HepG2 (cell line): ENCODE measurements around the gene RBP5. TPM values are rescaled to one million over a fixed set of nuclear protein-coding genes. Genes with fewer than 3 reads are reported as not detected.
A peak's percentile ranks its signal among the peaks of the same experiment; 100 is the strongest.

Experiments used
- ATAC-seq: fragments of 200-7000 bp; cut with Tn5 transposase; 3 replicates; pipeline ENCODE4 v1.9.1; 2020; ENCODE audit warnings: mild to moderate bottlenecking, moderate library complexity
- BruUV-seq: library from RNA; stranded (reverse); fragments of 400-500 nt; replicated peaks from 2 replicates; lab custom pipeline; 2021; lab: Mats Ljungman, UMichigan
- CTCF ChIA-PET: fragments of 300-600 bp; formaldehyde crosslinking; extraction: SDS; loops from one replicate; lab custom pipeline; 2021; ENCODE audit warnings: low total read pairs, inconsistent platforms, low intra/inter-chr PET ratio; lab: Yijun Ruan, JAX
- POLR2A ChIA-PET: fragments of 350-600 bp; sonication (Branson Sonifier 250); formaldehyde crosslinking; loops from one replicate; lab custom pipeline; 2020; ENCODE audit warnings: antibody characterized with exemption, inconsistent platforms; lab: Yijun Ruan, JAX
- DNase-seq: peaks from one replicate; pipeline ENCODE4 v3.0.0-alpha.2; 2015; ENCODE audit warnings: low spot score
- FAIRE-seq: peaks from 3 replicates; lab custom pipeline; 2011; peaks lifted over from hg19 to GRCh38; lab: Jason Lieb, UNC
- H2AFZ ChIP-seq: one replicate; pipeline ENCODE4 v1.6.1; 2011; ENCODE audit warnings: low read length, inconsistent platforms
- H3K27ac ChIP-seq: fragments of 300-600 bp; 3 replicates; pipeline ENCODE4 v1.8.0; 2011; ENCODE audit warnings: mixed run types, mild to moderate bottlenecking, mixed read lengths, low read length, inconsistent platforms; ENCODE audit not compliant: insufficient read depth; ENCODE audit errors: extremely low read length
- H3K27me3 ChIP-seq, 2 experiments: fragments of 200-600 bp in 1 of 2; 2 replicates in 1 of 2; 3 replicates in 1 of 2; pipeline versions ENCODE4 v1.6.0 to v1.8.0; 2011; ENCODE audit warnings: low read length in 2 of 2, mild to moderate bottlenecking in 2 of 2, moderate library complexity in 2 of 2, inconsistent platforms in 1 of 2; ENCODE audit not compliant: insufficient read depth in 2 of 2, control insufficient read depth in 1 of 2
- H3K36me3 ChIP-seq, 2 experiments: fragments of 200-600 bp in 1 of 2; replicated peaks in 1 of 2; 2 replicates in 1 of 2; 3 replicates in 1 of 2; pipeline versions ENCODE4 v1.5.1 to v1.8.0; 2011; ENCODE audit warnings: low read length in 2 of 2, inconsistent platforms in 1 of 2; ENCODE audit not compliant: insufficient read depth in 2 of 2, control insufficient read depth in 1 of 2
- H3K4me1 ChIP-seq: 2 replicates; pipeline ENCODE4 v1.5.1; 2012; ENCODE audit warnings: low read length, inconsistent platforms; ENCODE audit not compliant: insufficient read depth
- H3K4me2 ChIP-seq: 2 replicates; pipeline ENCODE4 v1.6.0; 2011; ENCODE audit warnings: low read depth, low read length, inconsistent platforms
- H3K4me3 ChIP-seq, 3 experiments: fragments of 200-600 bp in 1 of 3; sonication (generic), shearing (Covaris generic) in 1 of 3; replicated peaks in 1 of 3; 2 replicates each; pipeline ENCODE4 v1.5.1; 2011 to 2016; ENCODE audit warnings: low read length in 3 of 3, inconsistent platforms in 2 of 3, low read depth in 2 of 3, mild to moderate bottlenecking in 2 of 3, control low read depth in 1 of 3, mixed read lengths in 1 of 3; ENCODE audit not compliant: insufficient read depth in 1 of 3
- H3K79me2 ChIP-seq: one replicate; pipeline ENCODE4 v1.6.1; 2011; ENCODE audit warnings: low read length, inconsistent platforms; ENCODE audit not compliant: insufficient read depth
- H3K9ac ChIP-seq: 2 replicates; pipeline ENCODE4 v1.6.0; 2011; ENCODE audit warnings: mild to moderate bottlenecking, low read depth, low read length, inconsistent platforms; ENCODE audit not compliant: insufficient read depth
- H3K9me3 ChIP-seq: 2 replicates; pipeline ENCODE4 v1.5.1; 2012; ENCODE audit warnings: mild to moderate bottlenecking, low read length
- H4K20me1 ChIP-seq: 2 replicates; pipeline ENCODE4 v1.6.0; 2011; ENCODE audit warnings: inconsistent platforms, mild to moderate bottlenecking, low read length, moderate library complexity; ENCODE audit not compliant: insufficient read depth
- ERF ChIP-seq: IDR thresholded peaks from 2 replicates; pipeline ENCODE4 v1.6.1; 2018; ENCODE audit warnings: missing biosample characterization, missing genetic modification reagents
- MXD4 ChIP-seq: IDR thresholded peaks from 2 replicates; pipeline ENCODE4 v1.6.1; 2016; ENCODE audit warnings: mild to moderate bottlenecking, missing biosample characterization, missing genetic modification reagents
- NFE2L1 ChIP-seq: sonication (generic); formaldehyde crosslinking; IDR thresholded peaks from 2 replicates; pipeline ENCODE4 v1.4.0; 2020; ENCODE audit warnings: missing genetic modification reagents, mild to moderate bottlenecking, borderline replicate concordance
- SRY ChIP-seq: sonication (generic); formaldehyde crosslinking; IDR thresholded peaks from 2 replicates; pipeline ENCODE4 v1.8.0; 2022; ENCODE audit warnings: mild to moderate bottlenecking, missing genetic modification reagents
- TEAD2 ChIP-seq: sonication (generic); formaldehyde crosslinking; IDR thresholded peaks from 2 replicates; pipeline ENCODE4 v1.9.0; 2021; ENCODE audit warnings: missing genetic modification reagents
- TP53 ChIP-seq: sonication (generic); formaldehyde crosslinking; conservative IDR thresholded peaks from 2 replicates; pipeline ENCODE4 v1.4.0; 2020; ENCODE audit warnings: missing genetic modification reagents
- YEATS4 ChIP-seq: sonication (generic); formaldehyde crosslinking; IDR thresholded peaks from 2 replicates; pipeline ENCODE4 v1.4.0; 2020; ENCODE audit warnings: missing genetic modification reagents, borderline replicate concordance
- ZFP36L1 ChIP-seq: sonication (generic); formaldehyde crosslinking; IDR thresholded peaks from 2 replicates; pipeline ENCODE4 v1.8.0; 2022; ENCODE audit warnings: mild to moderate bottlenecking, missing genetic modification reagents, moderate library complexity
- ZNF136 ChIP-seq: sonication (generic); formaldehyde crosslinking; IDR thresholded peaks from 2 replicates; pipeline ENCODE4 v1.8.1; 2022; ENCODE audit warnings: low read depth, mild to moderate bottlenecking, moderate library complexity, missing genetic modification reagents
- ZNF337 ChIP-seq: sonication (generic); formaldehyde crosslinking; IDR thresholded peaks from 2 replicates; pipeline ENCODE4 v1.5.1; 2020; ENCODE audit warnings: missing genetic modification reagents, low read depth, mild to moderate bottlenecking, borderline replicate concordance
- ZNF589 ChIP-seq: sonication (generic); formaldehyde crosslinking; conservative IDR thresholded peaks from 2 replicates; pipeline ENCODE4 v1.8.0; 2022; ENCODE audit warnings: mild to moderate bottlenecking, moderate library complexity, missing genetic modification reagents
- ZNF607 ChIP-seq: sonication (generic); formaldehyde crosslinking; IDR thresholded peaks from 2 replicates; pipeline ENCODE4 v1.5.1; 2020; ENCODE audit warnings: missing genetic modification reagents, mild to moderate bottlenecking, borderline replicate concordance
- ZNF639 ChIP-seq: conservative IDR thresholded peaks from 2 replicates; pipeline ENCODE4 v1.6.1; 2018; ENCODE audit warnings: missing genetic modification reagents
- WGBS: methylation state at CpG from one replicate; pipeline ENCODE4 v1.1.6; 2017; ENCODE audit warnings: low lambda C conversion rate; 5-methylcytosine and 5-hydroxymethylcytosine counted together
- in situ Hi-C: cut with HindIII; loops from 2 replicates; pipeline ENCODE4 v1.10.0; 2017; ENCODE audit warnings: low pct_unique_long_range_greater_than_20kb; ENCODE audit not compliant: extremely low pct_ligation_motif_present
- intact Hi-C: fragments of 100-400 bp; cut with micrococcal nuclease; formaldehyde crosslinking; loops from one replicate; pipeline ENCODE4 v1.10.0; 2022; ENCODE audit not compliant: unreplicated experiment
- polyA plus RNA-seq, 8 experiments: library from polyadenylated mRNA; depleted of rRNA in 3 of 8; stranded (reverse) in 7 of 8; unstranded in 1 of 8; fragments of >200 nt; fragmentation: Illumina TruSeq in 4 of 8; extraction: Trizol in 4 of 8; gene quantifications; 2 replicates each; pipeline versions ENCODE4 v1.2.1 to v1.2.3, GENCODE V29; 2011 to 2016; ENCODE audit warnings: low read depth in 4 of 8, missing spikeins in 1 of 8, mixed read lengths in 1 of 8; ENCODE audit not compliant: insufficient read depth in 1 of 8
- total RNA-seq, 5 experiments: library from RNA; depleted of rRNA; stranded (reverse); fragments of >200 nt; fragmentation: Illumina TruSeq; extraction: Trizol; gene quantifications; 2 replicates each; pipeline ENCODE4 v1.2.3, GENCODE V29; 2016; ENCODE audit warnings: low read depth in 1 of 5
- TF ChIP-seq, protein P1 (sequence below): sonication (generic); formaldehyde crosslinking; IDR thresholded peaks from 2 replicates; pipeline ENCODE4 v1.5.1; 2020; ENCODE audit warnings: mild to moderate bottlenecking, missing genetic modification reagents, moderate library complexity
- TF ChIP-seq, protein P2 (sequence below): sonication (generic); formaldehyde crosslinking; IDR thresholded peaks from 2 replicates; pipeline ENCODE4 v1.9.0; 2021; ENCODE audit warnings: missing genetic modification reagents, borderline replicate concordance

Gene RBP5
- total and polyA plus RNA-seq, 2 of the 13 experiments (the other 11 are each of a cell fraction or from before 2014, with no cell fraction given): 13.8 to 19.8 TPM

GRCh38 chr12:7129287-7129871, 690 bp upstream of the RBP5 start:
- Histone ChIP-seq H3K4me1 (peaks cover 68% of the 10 kb centered on the region), H3K79me2 (peaks cover 27% of the 10 kb centered on the region), H3K4me3 (peak overlapping the region; percentile 76 to 92 (median 88)), H3K9me3 (no peaks in the 10 kb centered on the region), H3K27me3 (no peaks in the 10 kb centered on the region; a peak in 1 of 5 replicates), H2AFZ (no peak overlapping the region), H3K4me2 (peak overlapping the region; percentile 95), H4K20me1 (peaks cover 12% of the 10 kb centered on the region), H3K36me3 (peaks cover 5 to 14% of the 10 kb centered on the region in 2 experiments; a peak in 3 of 5 replicates), H3K27ac (peak overlapping the region; percentile 92), H3K9ac (peak overlapping the region; percentile 74)
- TSS peak; percentile 75 for BruUV-seq
- DNase-seq: no peak
- CTCF ChIA-PET: no interaction called here
- in situ Hi-C loops: no loop called here
- WGBS: 2% methylated on average over 16 of the region's 19 CpGs
- FAIRE-seq: no peak
- intact Hi-C loops: no loop called here
- POLR2A ChIA-PET: interaction anchor here (0.8 to 3.5 kb wide), 7 partner anchors 15 to 186 kb away, joined by 3 to 25 read pairs (median 5); partner anchors contain the start of genes C12orf57, C1RL, C1S and RNU7-1
- no peak; the same call in 2 of the 3 replicates for ATAC-seq
- TF ChIP-seq, protein P1, sequence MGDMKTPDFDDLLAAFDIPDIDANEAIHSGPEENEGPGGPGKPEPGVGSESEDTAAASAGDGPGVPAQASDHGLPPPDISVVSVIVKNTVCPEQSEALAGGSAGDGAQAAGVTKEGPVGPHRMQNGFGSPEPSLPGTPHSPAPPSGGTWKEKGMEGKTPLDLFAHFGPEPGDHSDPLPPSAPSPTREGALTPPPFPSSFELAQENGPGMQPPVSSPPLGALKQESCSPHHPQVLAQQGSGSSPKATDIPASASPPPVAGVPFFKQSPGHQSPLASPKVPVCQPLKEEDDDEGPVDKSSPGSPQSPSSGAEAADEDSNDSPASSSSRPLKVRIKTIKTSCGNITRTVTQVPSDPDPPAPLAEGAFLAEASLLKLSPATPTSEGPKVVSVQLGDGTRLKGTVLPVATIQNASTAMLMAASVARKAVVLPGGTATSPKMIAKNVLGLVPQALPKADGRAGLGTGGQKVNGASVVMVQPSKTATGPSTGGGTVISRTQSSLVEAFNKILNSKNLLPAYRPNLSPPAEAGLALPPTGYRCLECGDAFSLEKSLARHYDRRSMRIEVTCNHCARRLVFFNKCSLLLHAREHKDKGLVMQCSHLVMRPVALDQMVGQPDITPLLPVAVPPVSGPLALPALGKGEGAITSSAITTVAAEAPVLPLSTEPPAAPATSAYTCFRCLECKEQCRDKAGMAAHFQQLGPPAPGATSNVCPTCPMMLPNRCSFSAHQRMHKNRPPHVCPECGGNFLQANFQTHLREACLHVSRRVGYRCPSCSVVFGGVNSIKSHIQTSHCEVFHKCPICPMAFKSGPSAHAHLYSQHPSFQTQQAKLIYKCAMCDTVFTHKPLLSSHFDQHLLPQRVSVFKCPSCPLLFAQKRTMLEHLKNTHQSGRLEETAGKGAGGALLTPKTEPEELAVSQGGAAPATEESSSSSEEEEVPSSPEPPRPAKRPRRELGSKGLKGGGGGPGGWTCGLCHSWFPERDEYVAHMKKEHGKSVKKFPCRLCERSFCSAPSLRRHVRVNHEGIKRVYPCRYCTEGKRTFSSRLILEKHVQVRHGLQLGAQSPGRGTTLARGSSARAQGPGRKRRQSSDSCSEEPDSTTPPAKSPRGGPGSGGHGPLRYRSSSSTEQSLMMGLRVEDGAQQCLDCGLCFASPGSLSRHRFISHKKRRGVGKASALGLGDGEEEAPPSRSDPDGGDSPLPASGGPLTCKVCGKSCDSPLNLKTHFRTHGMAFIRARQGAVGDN: 0 out of 2 replicates have a peak, but pooled peaks have one; percentile 68
- TF ChIP-seq YEATS4 (CRISPR knock-in tag) (0 out of 2 replicates have a peak, but pooled peaks have one; percentile 14), MXD4 (CRISPR knock-in tag) (0 out of 2 replicates have a peak, but pooled peaks have one; percentile 33), ZNF639 (CRISPR knock-in tag) (no peak), ZNF337 (CRISPR knock-in tag) (0 out of 2 replicates have a peak, but pooled peaks have one; percentile 32), ERF (CRISPR knock-in tag) (0 out of 2 replicates have a peak, but pooled peaks have one; percentile 34), ZNF589 (CRISPR knock-in tag) (no peak), TP53 (CRISPR knock-in tag) (no peak), ZFP36L1 (CRISPR knock-in tag) (0 out of 2 replicates have a peak, but pooled peaks have one; percentile 40), NFE2L1 (CRISPR knock-in tag) (no peak), TEAD2 (no peak), ZNF136 (0 out of 2 replicates have a peak, but pooled peaks have one; percentile 51), ZNF607 (CRISPR knock-in tag) (0 out of 2 replicates have a peak, but pooled peaks have one; percentile 22), SRY (CRISPR knock-in tag) (0 out of 2 replicates have a peak, but pooled peaks have one; percentile 6)
- TF ChIP-seq, protein P2, sequence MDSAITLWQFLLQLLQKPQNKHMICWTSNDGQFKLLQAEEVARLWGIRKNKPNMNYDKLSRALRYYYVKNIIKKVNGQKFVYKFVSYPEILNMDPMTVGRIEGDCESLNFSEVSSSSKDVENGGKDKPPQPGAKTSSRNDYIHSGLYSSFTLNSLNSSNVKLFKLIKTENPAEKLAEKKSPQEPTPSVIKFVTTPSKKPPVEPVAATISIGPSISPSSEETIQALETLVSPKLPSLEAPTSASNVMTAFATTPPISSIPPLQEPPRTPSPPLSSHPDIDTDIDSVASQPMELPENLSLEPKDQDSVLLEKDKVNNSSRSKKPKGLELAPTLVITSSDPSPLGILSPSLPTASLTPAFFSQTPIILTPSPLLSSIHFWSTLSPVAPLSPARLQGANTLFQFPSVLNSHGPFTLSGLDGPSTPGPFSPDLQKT: no peak
